Progenitor cell of endocrine pancreas (in vitro differentiated cells): Measurements from ENCODE around the gene PYGB. TPM values are rescaled to one million over a fixed set of nuclear protein-coding genes. Genes with fewer than 3 reads are reported as not detected.

Source experiments
- DNase-seq: peaks from one replicate; pipeline ENCODE4 v3.0.0; 2021; ENCODE audit warnings: low spot score; ENCODE audit not compliant: unreplicated experiment
- H3K27ac Mint-ChIP-seq: 2 replicates; pipeline ENCODE4 v1.8.0; 2021; ENCODE audit warnings: mild to moderate bottlenecking, moderate library complexity, mixed read lengths
- H3K27me3 Mint-ChIP-seq: 2 replicates; pipeline ENCODE4 v1.8.0; 2021; ENCODE audit warnings: mixed read lengths
- H3K36me3 Mint-ChIP-seq: 2 replicates; pipeline ENCODE4 v1.8.0; 2022; ENCODE audit warnings: mixed read lengths; ENCODE audit not compliant: insufficient read depth
- H3K4me1 Mint-ChIP-seq: 2 replicates; pipeline ENCODE4 v1.8.0; 2021; ENCODE audit warnings: low read depth, mixed read lengths
- H3K4me3 Mint-ChIP-seq: 2 replicates; pipeline ENCODE4 v1.8.0; 2021; ENCODE audit warnings: low read depth, mild to moderate bottlenecking, moderate library complexity, mixed read lengths
- H3K9me3 Mint-ChIP-seq: 2 replicates; pipeline ENCODE4 v1.8.0; 2021; ENCODE audit warnings: low read depth, mixed read lengths
- total RNA-seq: library from RNA; stranded (reverse); gene quantifications from 2 replicates; pipeline ENCODE4 v1.2.1, GENCODE V29; 2021
- TF ChIP-seq, protein P1 (sequence below): fragments of 200-600 bp; sonication (generic); IDR thresholded peaks from one replicate; pipeline ENCODE4 v1.5.0; 2021; ENCODE audit warnings: antibody characterized with exemption, mild to moderate bottlenecking; ENCODE audit not compliant: unreplicated experiment

The PYGB gene
- total RNA-seq, 1 donor from 2014 or later, result 54.4 TPM

- H3K36me3 Mint-ChIP-seq, result peaks cover 23% of the 10 kb centered on the region
- TF ChIP-seq, protein P1, sequence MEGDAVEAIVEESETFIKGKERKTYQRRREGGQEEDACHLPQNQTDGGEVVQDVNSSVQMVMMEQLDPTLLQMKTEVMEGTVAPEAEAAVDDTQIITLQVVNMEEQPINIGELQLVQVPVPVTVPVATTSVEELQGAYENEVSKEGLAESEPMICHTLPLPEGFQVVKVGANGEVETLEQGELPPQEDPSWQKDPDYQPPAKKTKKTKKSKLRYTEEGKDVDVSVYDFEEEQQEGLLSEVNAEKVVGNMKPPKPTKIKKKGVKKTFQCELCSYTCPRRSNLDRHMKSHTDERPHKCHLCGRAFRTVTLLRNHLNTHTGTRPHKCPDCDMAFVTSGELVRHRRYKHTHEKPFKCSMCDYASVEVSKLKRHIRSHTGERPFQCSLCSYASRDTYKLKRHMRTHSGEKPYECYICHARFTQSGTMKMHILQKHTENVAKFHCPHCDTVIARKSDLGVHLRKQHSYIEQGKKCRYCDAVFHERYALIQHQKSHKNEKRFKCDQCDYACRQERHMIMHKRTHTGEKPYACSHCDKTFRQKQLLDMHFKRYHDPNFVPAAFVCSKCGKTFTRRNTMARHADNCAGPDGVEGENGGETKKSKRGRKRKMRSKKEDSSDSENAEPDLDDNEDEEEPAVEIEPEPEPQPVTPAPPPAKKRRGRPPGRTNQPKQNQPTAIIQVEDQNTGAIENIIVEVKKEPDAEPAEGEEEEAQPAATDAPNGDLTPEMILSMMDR, result no peak
- H3K27ac Mint-ChIP-seq, result no peak overlapping the region
- DNase-seq, result no peak
- no peaks in the 10 kb centered on the region for H3K4me1 Mint-ChIP-seq
- no peaks in the 10 kb centered on the region for H3K27me3 Mint-ChIP-seq
- no peak overlapping the region for H3K4me3 Mint-ChIP-seq
- no peaks in the 10 kb centered on the region for H3K9me3 Mint-ChIP-seq
Measured at GRCh38 chr20:25288291-25289181, 40.7 kb downstream of the PYGB start.

- TF ChIP-seq, protein P1, result no peak
- Mint-ChIP-seq H3K4me3 (no peak overlapping the region), H3K27ac (peak overlapping the region; percentile 81), H3K4me1 (no peaks in the 10 kb centered on the region), H3K9me3 (no peaks in the 10 kb centered on the region), H3K36me3 (peaks cover 20% of the 10 kb centered on the region), H3K27me3 (no peaks in the 10 kb centered on the region)
- DNase-seq, result no peak
Measured at GRCh38 chr20:25289886-25290597, 42.2 kb downstream of the PYGB start.

DNA sequence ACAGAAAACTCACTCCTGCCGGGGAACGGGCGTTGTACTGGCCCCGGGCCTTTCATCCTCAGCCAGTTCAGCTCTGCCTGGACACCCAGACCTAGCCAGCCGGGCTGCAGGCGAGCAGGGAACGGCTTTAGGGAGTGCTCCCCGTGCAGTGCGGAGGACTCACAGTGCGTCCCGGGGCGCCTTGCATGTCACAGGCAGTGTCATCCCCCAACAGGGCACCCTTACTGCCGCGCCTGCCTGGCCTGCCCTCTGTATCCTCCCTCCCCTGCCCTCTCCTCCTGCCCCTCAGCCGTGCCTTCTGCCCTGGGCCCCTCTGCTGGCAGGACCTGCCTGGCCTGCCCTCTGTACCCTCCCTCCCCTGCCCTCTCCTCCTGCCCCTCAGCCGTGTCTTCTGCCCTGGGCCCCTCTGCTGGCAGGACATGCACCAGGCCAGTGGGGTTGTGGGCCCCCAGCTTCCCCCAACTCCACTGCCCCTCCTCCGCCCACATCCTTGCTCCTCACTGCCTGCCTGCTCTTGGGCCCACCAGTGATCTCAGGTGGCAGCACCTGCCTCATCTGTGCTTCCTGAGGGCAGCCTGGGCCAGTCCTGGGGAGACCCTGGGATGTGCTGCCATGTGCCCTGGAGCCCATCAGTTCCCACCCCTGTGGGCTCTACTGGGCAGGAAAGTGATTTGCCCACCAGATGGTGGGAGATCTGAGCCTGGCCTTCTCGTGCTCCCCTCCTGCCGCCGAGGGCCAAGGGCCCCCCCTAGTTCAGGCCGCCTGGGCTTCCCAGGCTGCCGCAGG lies 43.0 kb downstream of the PYGB start:
- H3K36me3 Mint-ChIP-seq, result peaks cover 13% of the 10 kb centered on the region
- H3K27me3 Mint-ChIP-seq, result no peaks in the 10 kb centered on the region
- H3K4me3 Mint-ChIP-seq, result no peak overlapping the region
- TF ChIP-seq, protein P1, result no peak
- H3K9me3 Mint-ChIP-seq, result no peaks in the 10 kb centered on the region
- no peaks in the 10 kb centered on the region for H3K4me1 Mint-ChIP-seq
- DNase-seq, result no peak
- H3K27ac Mint-ChIP-seq, result no peak overlapping the region

DNA sequence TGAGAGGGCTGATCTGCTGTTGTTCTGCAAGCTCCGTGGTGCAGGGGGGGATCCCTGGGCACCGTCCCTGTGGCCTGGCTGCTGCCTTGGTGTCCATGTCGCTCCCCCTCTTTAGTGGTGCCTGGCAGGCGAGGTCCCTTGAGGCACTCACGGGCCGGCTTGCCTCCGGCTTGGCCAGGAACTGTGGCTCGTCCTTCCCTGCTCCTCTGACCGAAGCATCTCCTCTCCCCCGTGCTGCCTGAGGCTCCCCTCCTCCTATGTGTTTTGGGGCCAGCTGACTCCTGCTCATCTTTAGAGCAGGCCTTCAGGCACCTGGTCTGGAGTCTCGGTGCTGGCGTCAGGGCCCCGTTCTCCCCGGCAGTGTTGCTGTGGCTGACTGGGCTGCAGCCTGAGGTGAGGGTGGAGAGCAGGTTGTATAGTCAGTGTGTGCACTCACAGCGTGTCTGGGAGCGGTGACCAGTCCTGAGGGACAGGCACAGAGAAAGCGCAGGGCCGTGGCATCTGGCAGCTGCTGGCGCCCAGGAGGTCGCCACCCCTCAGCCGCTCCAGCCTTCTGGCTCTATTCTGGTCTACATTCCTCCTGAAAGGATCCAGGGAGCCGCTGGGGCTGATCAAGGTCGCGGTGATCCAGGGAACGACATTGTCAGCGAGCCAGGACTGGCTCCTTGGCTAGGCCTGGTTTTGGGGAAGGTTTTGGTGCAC lies 43.7 kb downstream of the PYGB start:
- peaks cover 13% of the 10 kb centered on the region for H3K36me3 Mint-ChIP-seq
- H3K27ac Mint-ChIP-seq, result no peak overlapping the region
- TF ChIP-seq, protein P1, result no peak
- H3K4me1 Mint-ChIP-seq, result no peaks in the 10 kb centered on the region
- DNase-seq, result no peak
- H3K9me3 Mint-ChIP-seq, result no peaks in the 10 kb centered on the region
- no peak overlapping the region for H3K4me3 Mint-ChIP-seq
- H3K27me3 Mint-ChIP-seq, result no peaks in the 10 kb centered on the region
